ENCODE results near the gene TTLL6. TPM values are rescaled to one million over a fixed set of nuclear protein-coding genes. Genes with fewer than 3 reads are reported as not detected.

TTLL6 gene
- total and polyA plus RNA-seq, 2 of the 8 experiments (the other 6 are each of a cell fraction or from before 2014, with no cell fraction given) = 2.6 to 4.3 TPM

DNA sequence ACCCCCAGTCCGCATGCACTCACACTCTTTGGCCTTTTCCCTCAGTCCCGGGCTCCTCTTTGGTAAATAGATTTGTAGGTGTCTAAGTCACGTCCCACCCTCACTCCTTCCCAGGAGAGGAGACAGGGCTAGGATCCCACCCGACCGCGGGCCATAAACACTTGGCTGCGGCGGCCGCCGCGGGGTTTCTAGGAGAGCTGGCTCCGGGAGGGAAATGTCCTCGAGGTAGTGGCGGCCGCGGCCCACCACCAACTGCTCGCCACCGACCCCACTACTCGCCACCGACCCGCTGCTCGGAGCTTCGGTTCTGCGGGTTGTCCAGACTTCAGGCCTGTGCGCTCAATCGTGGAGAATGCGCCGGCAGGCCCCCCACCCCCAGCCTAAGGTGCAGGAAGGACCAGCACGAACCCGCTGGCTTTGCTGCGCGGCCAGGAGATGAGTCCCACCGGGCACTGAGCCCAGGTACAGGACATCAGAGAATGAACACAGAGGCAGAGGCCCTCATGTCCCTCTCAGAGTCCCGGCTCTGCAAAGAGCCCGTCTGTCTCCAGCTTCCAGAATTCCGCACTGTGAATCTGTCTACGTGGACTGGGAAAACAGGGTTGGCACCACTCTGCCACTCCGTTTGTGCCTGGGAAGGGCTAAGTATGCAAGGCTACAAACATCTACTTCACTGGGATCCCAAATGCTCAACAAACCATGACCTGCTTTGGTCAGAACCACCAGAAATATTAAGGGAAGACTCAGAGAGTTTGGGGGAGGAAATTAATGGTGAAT lies 91.6 kb downstream of the TTLL6 start:
- Histone ChIP-seq H4K5ac (ENCODE audit: insufficient read length, low read depth, low read length) (no peak overlapping the region), H3K36me3 (ENCODE audit: control insufficient read depth in 2 of 4, insufficient read depth in 4 of 4, low read length in 3 of 4) (peaks cover 0 to 2% (median 0%) of the 10 kb centered on the region in 4 experiments; a peak in 1 of 8 replicates), H2BK5ac (ENCODE audit: low read depth, low read length) (no peak overlapping the region), H3K4me1 (replicated peaks in 1 of 4; ENCODE audit: control insufficient read depth in 3 of 4, insufficient read depth in 4 of 4, low read length in 3 of 4) (peaks cover 8 to 25% (median 9%) of the 10 kb centered on the region in 4 experiments; a peak in 6 of 7 replicates), H3K79me2 (ENCODE audit: control insufficient read depth in 1 of 2, insufficient read depth in 2 of 2, low read length in 2 of 2) (no peaks in the 10 kb centered on the region), H3K9me3 (ENCODE audit: insufficient read depth in 2 of 2, low read depth in 1 of 2, low read length in 1 of 2) (no peaks in the 10 kb centered on the region), H2AFZ (ENCODE audit: low read length) (no peak overlapping the region), H3K18ac (ENCODE audit: extremely low read depth, low read length) (no peak overlapping the region), H4K91ac (replicated peaks; ENCODE audit: insufficient read length, low read length) (no peak overlapping the region), H2BK20ac (ENCODE audit: low read length) (no peak overlapping the region), H2AK5ac (ENCODE audit: low read depth, low read length) (0 out of 2 replicates have a peak overlapping the region, but pooled peaks have one; percentile 9), H4K20me1 (replicated peaks in 1 of 2; ENCODE audit: control insufficient read depth in 1 of 2, insufficient read depth in 2 of 2, low read length in 2 of 2) (peaks cover 21 to 41% of the 10 kb centered on the region in 2 experiments), H3K27ac (ENCODE audit: low read depth, low read length) (no peak overlapping the region), H2BK120ac (replicated peaks; ENCODE audit: low read depth, low read length) (no peak overlapping the region), H3K14ac (ENCODE audit: insufficient read length) (no peak overlapping the region), H3K23me2 (ENCODE audit: low read depth, low read length) (no peaks in the 10 kb centered on the region), H2BK15ac (ENCODE audit: low read length) (0 out of 2 replicates have a peak overlapping the region, but pooled peaks have one; percentile 46), H4K8ac (ENCODE audit: extremely low read depth, insufficient read depth, low read length) (peak overlapping the region; percentile 20; the same call in 1 of the 2 replicates), H3K56ac (replicated peaks; ENCODE audit: insufficient read length, low read depth, low read length) (no peak overlapping the region), H3K23ac (ENCODE audit: insufficient read length) (no peak overlapping the region), H3K9ac (replicated peaks in 1 of 4; ENCODE audit: extremely low read depth in 1 of 4, low read depth in 3 of 4, low read length in 3 of 4) (no peak overlapping the region), H2BK12ac (ENCODE audit: low read depth, low read length) (no peak overlapping the region), H3K4me3 (ENCODE audit: extremely low read depth in 1 of 4, insufficient read depth in 2 of 4, low read depth in 3 of 4, low read length in 4 of 4) (no peak overlapping the region), H3K79me1 (ENCODE audit: low read depth, low read length) (no peaks in the 10 kb centered on the region; the same call in 1 of the 2 replicates), H3K4ac (replicated peaks; ENCODE audit: insufficient read length, low read depth, low read length) (no peak overlapping the region), H3K27me3 (replicated peaks in 1 of 4; ENCODE audit: control insufficient read depth in 3 of 4, extremely low read depth in 1 of 4, insufficient read depth in 3 of 4, low read length in 3 of 4) (peaks cover 99 to 100% (median 100%) of the 10 kb centered on the region in 4 experiments), H3K4me2 (ENCODE audit: insufficient read depth in 1 of 2, low read depth in 2 of 2, low read length in 2 of 2) (no peak overlapping the region)
- POLR2A ChIA-PET (ENCODE audit: partially characterized antibody) = interaction anchor here (1.2 kb wide), 1 partner anchor 16 kb away, joined by 3 read pairs; no protein-coding TSS in a partner anchor
- CTCF ChIA-PET (ENCODE audit: partially characterized antibody) = interaction anchor here (0.6 to 13.5 kb wide), 39 partner anchors 11 to 507 kb away, joined by 3 to 147 read pairs (median 9); no protein-coding TSS in a partner anchor
- WGBS, 2 experiments (ENCODE audit: extremely low coverage in 1 of 2, insufficient coverage in 1 of 2, insufficient read length in 1 of 2, insufficient replicate concordance in 2 of 2, low coverage in 1 of 2, low lambda C conversion rate in 2 of 2, missing lambda C conversion rate in 1 of 2) = 22% methylated on average over 37 of the region's 38 CpGs; no CpG with 5 or more reads in 1 of the 2 experiments
- FAIRE-seq = no peak
- no peak for TF ChIP-seq SIN3A (conservative IDR thresholded peaks at IDR 0.05 in 1 of 2, IDR thresholded peaks at IDR 0.05 in 1 of 2; ENCODE audit: low read depth in 1 of 2, low read length in 2 of 2)
- no peak for TF ChIP-seq GTF2F1 (IDR thresholded peaks at IDR 0.05; ENCODE audit: borderline replicate concordance, low read depth, low read length)
- TF ChIP-seq SIRT6 (IDR thresholded peaks at IDR 0.05; ENCODE audit: low read length) = no peak
- peak; percentile 94 for TF ChIP-seq SUZ12 (IDR thresholded peaks at IDR 0.05; ENCODE audit: low read length)
- peak; percentile 98 for TF ChIP-seq EZH2 (IDR thresholded peaks at IDR 0.05; ENCODE audit: low read depth, low read length, severe bottlenecking)
- TF ChIP-seq TCF12 (IDR thresholded peaks at IDR 0.05; ENCODE audit: low read depth, low read length) = no peak
- TF ChIP-seq RNF2 (IDR thresholded peaks at IDR 0.05; ENCODE audit: borderline replicate concordance, low read depth, low read length, missing control alignments, poor library complexity, severe bottlenecking) = peak; percentile 82
- TF ChIP-seq YY1 (IDR thresholded peaks at IDR 0.05; ENCODE audit: low read depth, low read length) = no peak
- DNase-seq (ENCODE audit: low read depth in 1 of 2, low spot score in 2 of 2) = no peak
